ENCODE measurements around the gene FMO5. TPM values are rescaled to one million over a fixed set of nuclear protein-coding genes. Genes with fewer than 3 reads are reported as not detected.

Gene FMO5
- total and polyA plus RNA-seq, 2 experiments from 2014 or later = 0.73 to 0.84 TPM

GRCh38 chr1:147202576-147202975 is 22.6 kb downstream of the FMO5 start:
- no peaks in the 10 kb centered on the region for H4K20me1 ChIP-seq (replicated peaks; ENCODE audit: insufficient read depth)
- H2AFZ ChIP-seq = no peak overlapping the region
- H3K9me3 Mint-ChIP-seq = no peaks in the 10 kb centered on the region
- H3K79me2 ChIP-seq (replicated peaks; ENCODE audit: insufficient read depth) = no peaks in the 10 kb centered on the region
- H3K27ac ChIP-seq (ENCODE audit: low read depth) = no peak overlapping the region
- H3K4me3 ChIP-seq = no peak overlapping the region
- ATAC-seq (no peak), DNase-seq (ENCODE audit: low spot score) (no peak)
- H3K9me2 ChIP-seq (ENCODE audit: insufficient read depth) = peaks cover 5% of the 10 kb centered on the region; the same call in 1 of the 2 replicates
- no peak overlapping the region for H3K27ac Mint-ChIP-seq
- H3K36me3 ChIP-seq (ENCODE audit: insufficient read depth) = no peaks in the 10 kb centered on the region
- no peaks in the 10 kb centered on the region for H3K4me1 ChIP-seq (ENCODE audit: insufficient read depth)
- H3K4me1 Mint-ChIP-seq = no peaks in the 10 kb centered on the region
- no peak for TF ChIP-seq STAT1 (IDR thresholded peaks at IDR 0.05; ENCODE audit: unreplicated experiment)
- H3K4me2 ChIP-seq = no peak overlapping the region
- H3K36me3 Mint-ChIP-seq (ENCODE audit: low read depth) = no peaks in the 10 kb centered on the region
- H3K27me3 Mint-ChIP-seq (ENCODE audit: insufficient read depth, low read depth, poor library complexity) = no peaks in the 10 kb centered on the region
- no peaks in the 10 kb centered on the region for H3F3A ChIP-seq (replicated peaks; ENCODE audit: low read depth)
- no peak overlapping the region for H3K4me3 Mint-ChIP-seq
- H3K27me3 ChIP-seq (ENCODE audit: insufficient read depth) = no peaks in the 10 kb centered on the region

GRCh38 chr1:147201786-147202185 is 23.4 kb downstream of the FMO5 start:
- no peak for ATAC-seq
- no peaks in the 10 kb centered on the region for H3K36me3 Mint-ChIP-seq (ENCODE audit: low read depth)
- H3K27me3 ChIP-seq (ENCODE audit: insufficient read depth) = no peaks in the 10 kb centered on the region
- TF ChIP-seq CREB1 (CRISPR knock-in tag; IDR thresholded peaks at IDR 0.05; ENCODE audit: low read depth) = no peak
- TF ChIP-seq ZNF114 (CRISPR knock-in tag; IDR thresholded peaks at IDR 0.05) = no peak
- no peak for TF ChIP-seq STAT1 (IDR thresholded peaks at IDR 0.05; ENCODE audit: unreplicated experiment)
- no peak for TF ChIP-seq EZH2phosphoT487 (IDR thresholded peaks at IDR 0.05; ENCODE audit: unreplicated experiment)
- TF ChIP-seq ETS1 (IDR thresholded peaks at IDR 0.05) = no peak
- TF ChIP-seq EZH2 (IDR thresholded peaks at IDR 0.05; ENCODE audit: low read depth, unreplicated experiment) = no peak
- TF ChIP-seq NANOG (IDR thresholded peaks at IDR 0.05; ENCODE audit: borderline replicate concordance) = no peak
- TF ChIP-seq JUNB (IDR thresholded peaks at IDR 0.05; ENCODE audit: unreplicated experiment) = no peak
- TF ChIP-seq POLR2AphosphoS5 (IDR thresholded peaks at IDR 0.05; ENCODE audit: low read depth) = no peak
- TF ChIP-seq REST (IDR thresholded peaks at IDR 0.05; ENCODE audit: unreplicated experiment) = no peak
- TF ChIP-seq CTCF (conservative IDR thresholded peaks at IDR 0.05; ENCODE audit: low read depth in 2 of 2) = no peak

More at GRCh38 chr1:147201786-147202185, 23.4 kb downstream of the FMO5 start:
- no peaks in the 10 kb centered on the region for H3K4me1 ChIP-seq (ENCODE audit: insufficient read depth)
- no peaks in the 10 kb centered on the region for H3K4me1 Mint-ChIP-seq
- H3F3A ChIP-seq (replicated peaks; ENCODE audit: low read depth) = no peaks in the 10 kb centered on the region
- no peaks in the 10 kb centered on the region for H4K20me1 ChIP-seq (replicated peaks; ENCODE audit: insufficient read depth)
- H3K4me2 ChIP-seq = no peak overlapping the region
- H3K79me2 ChIP-seq (replicated peaks; ENCODE audit: insufficient read depth) = no peaks in the 10 kb centered on the region
- H3K4me3 Mint-ChIP-seq = no peak overlapping the region
- no peaks in the 10 kb centered on the region for H3K27me3 Mint-ChIP-seq (ENCODE audit: insufficient read depth, low read depth, poor library complexity)
- H3K36me3 ChIP-seq (ENCODE audit: insufficient read depth) = no peaks in the 10 kb centered on the region
- no peak for DNase-seq (ENCODE audit: low spot score)
- H2AFZ ChIP-seq = no peak overlapping the region
- H3K9me2 ChIP-seq (ENCODE audit: insufficient read depth) = peaks cover 5% of the 10 kb centered on the region; the same call in 1 of the 2 replicates
- no peak overlapping the region for H3K27ac ChIP-seq (ENCODE audit: low read depth)
- H3K4me3 ChIP-seq = no peak overlapping the region
- no peak overlapping the region for H3K27ac Mint-ChIP-seq
- H3K9me3 Mint-ChIP-seq = no peaks in the 10 kb centered on the region

Data from GM23338 (cell line).